GOT3 (cell line): ENCODE data around the gene DENND10.
"Not testable (repeated sequence)": the region's sequence is repeated elsewhere in the genome, so short reads cannot be mapped to it uniquely, and the experiment has no call there.

Source experiments
- DNase-seq: peaks from one replicate; lab custom pipeline; 2025; ENCODE audit warnings: mixed read lengths; lab: John Stamatoyannopoulos, UW

DENND10 gene

DNA sequence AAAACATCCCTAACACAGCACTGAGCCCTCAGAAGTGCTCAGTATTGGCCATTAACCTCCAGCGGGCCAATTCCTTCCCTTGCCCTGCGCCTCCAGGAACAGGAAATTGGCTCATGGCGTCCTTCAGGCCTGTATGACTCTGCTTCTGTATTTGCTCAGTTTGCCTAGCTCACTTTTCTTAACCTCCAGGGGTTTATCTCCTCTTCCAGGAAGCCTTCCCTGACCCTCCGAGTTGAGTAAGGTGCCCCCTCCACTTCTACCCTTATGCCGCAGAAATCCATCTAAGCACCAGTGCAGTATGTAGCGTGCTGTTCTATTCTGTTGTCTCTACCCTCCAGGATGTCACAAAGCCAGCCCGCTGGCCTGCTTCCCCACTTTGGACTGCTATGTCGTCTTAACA, 62.7 kb downstream of the DENND10 start:
- DNase-seq: no peak

- DNase-seq: no peak
Measured at GRCh38 chr10:119167041-119167440, 63.1 kb downstream of the DENND10 start.

DNA sequence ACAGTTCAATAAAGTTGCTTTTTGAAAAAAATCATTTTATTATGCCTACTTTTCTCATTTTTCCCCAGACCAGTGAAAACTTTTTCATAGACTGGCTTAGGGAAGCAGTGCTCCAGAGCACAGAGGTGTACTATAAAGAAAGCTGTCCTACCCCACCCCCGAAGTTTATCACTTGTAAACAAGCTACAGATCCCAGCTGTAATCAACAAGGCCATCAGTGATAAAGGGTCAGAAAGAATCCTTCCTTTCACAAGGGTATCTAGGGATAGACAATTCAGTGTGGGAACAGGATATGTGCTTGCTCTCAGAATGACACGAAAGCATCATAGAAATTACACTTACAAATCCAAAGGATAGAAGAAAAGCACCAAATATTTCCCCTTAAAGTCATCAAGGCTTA, 70.2 kb downstream of the DENND10 start:
- no peak for DNase-seq

GRCh38 chr10:119176166-119176565, 72.3 kb downstream of the DENND10 start:
- DNase-seq: no peak

- DNase-seq: no peak
Measured at GRCh38 chr10:119177708-119178371, 73.9 kb downstream of the DENND10 start.

- peak; percentile 85 for DNase-seq
Measured at GRCh38 chr10:119178372-119179119, 74.6 kb downstream of the DENND10 start, which contains the start of gene PRDX3. Gene PRDX3, minus strand, starts transcription at chr10:119178812. Its CDS starts 22 bp downstream, at chr10:119178790.

DNA sequence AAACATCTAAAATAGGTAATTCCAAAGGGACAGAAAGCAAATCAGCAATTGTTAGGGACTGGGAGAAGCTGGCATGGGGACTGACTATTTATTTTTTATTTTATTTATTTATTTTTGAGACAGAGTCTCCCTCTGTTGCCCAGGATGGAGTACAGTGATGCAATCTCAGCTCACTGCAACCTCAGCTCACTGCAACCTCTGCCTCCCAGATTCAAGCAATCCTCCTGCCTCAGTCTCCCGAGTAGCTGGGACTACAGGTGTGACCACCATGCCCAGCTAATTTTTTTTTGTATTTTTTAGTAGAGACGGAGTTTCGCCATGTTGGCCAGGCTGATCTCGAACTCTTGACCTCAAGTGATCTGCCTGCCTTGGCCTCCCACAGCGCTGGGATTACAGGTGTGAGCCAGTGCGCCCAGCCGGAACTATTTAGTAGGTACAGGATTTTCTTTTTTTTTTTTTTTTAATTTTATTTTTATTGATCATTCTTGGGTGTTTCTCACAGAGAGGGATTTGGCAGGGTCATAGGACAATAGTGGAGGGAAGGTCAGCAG, 77.0 kb downstream of the DENND10 start:
- DNase-seq: not testable (repeated sequence)

- no peak for DNase-seq
Measured at GRCh38 chr10:119183664-119184412, 79.9 kb downstream of the DENND10 start.
